Lower leg skin (tissue), 3 donors: ENCODE data around the gene ANK3.

ENCODE experiments used
- CTCF ChIP-seq, 3 donors: fragments of 450-650 bp; IDR thresholded peaks; one replicate each; pipeline ENCODE4 v1.5.1; 2016; ENCODE audit warnings: antibody characterized with exemption in 3 of 3, mild to moderate bottlenecking in 3 of 3, moderate library complexity in 2 of 3
- POLR2A ChIP-seq, 2 donors: fragments of 450-650 bp; IDR thresholded peaks; one replicate each; pipeline ENCODE4 v1.6.1; 2016 to 2017; ENCODE audit warnings: antibody characterized with exemption in 2 of 2, mild to moderate bottlenecking in 1 of 2, moderate library complexity in 1 of 2

DNA sequence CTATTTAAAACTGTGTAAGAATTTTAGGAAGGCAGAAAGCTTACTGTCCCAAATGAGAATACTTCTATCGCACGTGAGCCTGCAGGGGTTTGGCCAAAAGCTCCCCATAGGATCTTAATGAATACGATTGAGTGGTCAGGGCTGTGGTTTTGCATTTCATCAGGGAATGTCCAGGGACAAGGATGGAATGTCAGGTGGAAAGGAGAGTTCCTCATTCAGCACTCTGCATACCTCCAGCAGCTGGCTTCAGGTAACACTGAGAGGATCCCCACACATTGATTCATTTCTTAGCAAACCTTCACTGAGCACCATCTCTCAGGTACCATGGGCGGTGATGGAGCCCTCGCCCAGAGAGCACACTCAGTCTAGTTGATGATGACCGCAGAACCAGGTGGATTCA, 27.2 kb downstream of the ANK3 start:
- TF ChIP-seq CTCF (IDR thresholded peaks at IDR 0.05) (no peak), POLR2A (IDR thresholded peaks at IDR 0.05) (no peak)
